Activated CD8-positive, alpha-beta T cell treated with anti-CD3 and anti-CD28 coated beads for 36 hours (primary cell): ENCODE measurements around the gene LRRC7. TPM values are rescaled to one million over a fixed set of nuclear protein-coding genes. Genes with fewer than 3 reads are reported as not detected.

Experiments
- ATAC-seq: fragments of 200-7000 bp; cut with Tn5 transposase; one replicate; pipeline ENCODE4 v1.10.0; 2021; ENCODE audit warnings: mild to moderate bottlenecking, moderate library complexity
- CTCF ChIA-PET: fragments of 350-600 bp; sonication (Branson Sonifier 250); formaldehyde crosslinking; loops from one replicate; lab custom pipeline; 2021; ENCODE audit warnings: antibody characterized with exemption; lab: Charles Lee
- POLR2A ChIA-PET: fragments of 350-600 bp; sonication (Branson Sonifier 250); formaldehyde crosslinking; loops from one replicate; lab custom pipeline; 2021; ENCODE audit warnings: antibody characterized with exemption; lab: Charles Lee
- DNase-seq: peaks from one replicate; pipeline ENCODE4 v3.0.0-alpha.2; 2020
- H3K27ac Mint-ChIP-seq: one replicate; pipeline ENCODE4 v1.8.0; 2021; ENCODE audit warnings: mild to moderate bottlenecking, mixed read lengths
- H3K27me3 Mint-ChIP-seq: one replicate; pipeline ENCODE4 v1.8.0; 2021; ENCODE audit warnings: mixed read lengths
- H3K36me3 Mint-ChIP-seq: one replicate; pipeline ENCODE4 v1.8.0; 2021; ENCODE audit warnings: low read depth, mixed read lengths
- H3K4me1 Mint-ChIP-seq: one replicate; pipeline ENCODE4 v1.8.0; 2021; ENCODE audit warnings: low read depth, mixed read lengths
- H3K4me3 Mint-ChIP-seq: one replicate; pipeline ENCODE4 v1.8.0; 2021; ENCODE audit warnings: mild to moderate bottlenecking, moderate library complexity, mixed read lengths
- H3K9me3 Mint-ChIP-seq: one replicate; pipeline ENCODE4 v1.8.0; 2021; ENCODE audit warnings: mixed read lengths
- intact Hi-C: fragments of 100-400 bp; cut with micrococcal nuclease; formaldehyde crosslinking; loops from one replicate; pipeline ENCODE4 v1.10.0; 2022
- total RNA-seq, 2 experiments: library from RNA; stranded (reverse); gene quantifications; one replicate each; pipeline ENCODE4 v1.2.3, GENCODE V29; 2021
- TF ChIP-seq, protein P1 (sequence below): fragments of 200-600 bp; IDR thresholded peaks from one replicate; pipeline ENCODE4 v1.8.0; 2022; ENCODE audit warnings: antibody characterized with exemption, mild to moderate bottlenecking

The LRRC7 gene
- total RNA-seq, 2 experiments from 2014 or later, result 0.27 to 0.29 TPM

DNA sequence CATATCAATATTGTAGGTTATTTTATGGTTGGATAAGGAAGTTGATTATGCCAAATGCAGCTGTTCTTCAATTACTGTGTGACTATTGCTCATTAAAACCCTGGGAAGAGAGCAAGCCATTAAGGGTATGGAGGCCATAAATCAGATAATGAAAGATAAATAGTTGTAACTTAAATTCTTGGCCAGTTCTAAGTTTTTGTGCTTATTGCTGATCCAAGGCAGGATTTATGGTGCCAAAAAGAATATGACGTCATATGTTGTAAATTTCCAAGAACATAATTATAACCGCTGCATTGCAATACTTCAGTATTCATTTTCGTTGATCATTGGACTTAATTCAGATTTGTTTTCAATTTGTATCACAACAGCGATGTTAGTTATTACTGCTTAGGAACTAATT, 426.1 kb downstream of the LRRC7 start:
- peaks cover 2% of the 10 kb centered on the region for H3K9me3 Mint-ChIP-seq

GRCh38 chr1:69994241-69994640, 426.5 kb downstream of the LRRC7 start:
- ChIA-PET POLR2A (no interaction called here), CTCF (no interaction called here)
- Mint-ChIP-seq H3K36me3 (no peaks in the 10 kb centered on the region), H3K4me3 (no peak overlapping the region), H3K27ac (no peak overlapping the region), H3K4me1 (no peaks in the 10 kb centered on the region), H3K27me3 (no peaks in the 10 kb centered on the region), H3K9me3 (peaks cover 2% of the 10 kb centered on the region)
- DNase-seq, result no peak
- intact Hi-C loops, result no loop called here
- ATAC-seq, result no peak
- TF ChIP-seq, protein P1, sequence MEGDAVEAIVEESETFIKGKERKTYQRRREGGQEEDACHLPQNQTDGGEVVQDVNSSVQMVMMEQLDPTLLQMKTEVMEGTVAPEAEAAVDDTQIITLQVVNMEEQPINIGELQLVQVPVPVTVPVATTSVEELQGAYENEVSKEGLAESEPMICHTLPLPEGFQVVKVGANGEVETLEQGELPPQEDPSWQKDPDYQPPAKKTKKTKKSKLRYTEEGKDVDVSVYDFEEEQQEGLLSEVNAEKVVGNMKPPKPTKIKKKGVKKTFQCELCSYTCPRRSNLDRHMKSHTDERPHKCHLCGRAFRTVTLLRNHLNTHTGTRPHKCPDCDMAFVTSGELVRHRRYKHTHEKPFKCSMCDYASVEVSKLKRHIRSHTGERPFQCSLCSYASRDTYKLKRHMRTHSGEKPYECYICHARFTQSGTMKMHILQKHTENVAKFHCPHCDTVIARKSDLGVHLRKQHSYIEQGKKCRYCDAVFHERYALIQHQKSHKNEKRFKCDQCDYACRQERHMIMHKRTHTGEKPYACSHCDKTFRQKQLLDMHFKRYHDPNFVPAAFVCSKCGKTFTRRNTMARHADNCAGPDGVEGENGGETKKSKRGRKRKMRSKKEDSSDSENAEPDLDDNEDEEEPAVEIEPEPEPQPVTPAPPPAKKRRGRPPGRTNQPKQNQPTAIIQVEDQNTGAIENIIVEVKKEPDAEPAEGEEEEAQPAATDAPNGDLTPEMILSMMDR, result no peak

More for the DNA sequence above, 426.1 kb downstream of the LRRC7 start:
- H3K36me3 Mint-ChIP-seq, result no peaks in the 10 kb centered on the region
- TF ChIP-seq, protein P1, result no peak
- H3K27ac Mint-ChIP-seq, result no peak overlapping the region
- CTCF ChIA-PET, result no interaction called here
- DNase-seq (no peak), ATAC-seq (no peak)
- intact Hi-C loops, result no loop called here
- no peak overlapping the region for H3K4me3 Mint-ChIP-seq
- H3K4me1 Mint-ChIP-seq, result no peaks in the 10 kb centered on the region
- POLR2A ChIA-PET, result no interaction called here
- no peaks in the 10 kb centered on the region for H3K27me3 Mint-ChIP-seq

- CTCF ChIA-PET, result no interaction called here
- TF ChIP-seq, protein P1, result no peak
- ATAC-seq, result no peak
- no peak overlapping the region for H3K4me3 Mint-ChIP-seq
- H3K36me3 Mint-ChIP-seq, result no peaks in the 10 kb centered on the region
- H3K4me1 Mint-ChIP-seq, result no peaks in the 10 kb centered on the region
- POLR2A ChIA-PET, result no interaction called here
- H3K9me3 Mint-ChIP-seq, result peaks cover 2% of the 10 kb centered on the region
- no peaks in the 10 kb centered on the region for H3K27me3 Mint-ChIP-seq
- DNase-seq, result no peak
- H3K27ac Mint-ChIP-seq, result no peak overlapping the region
- intact Hi-C loops, result no loop called here
Observed at GRCh38 chr1:69998847-69999246, 431.1 kb downstream of the LRRC7 start.

DNA sequence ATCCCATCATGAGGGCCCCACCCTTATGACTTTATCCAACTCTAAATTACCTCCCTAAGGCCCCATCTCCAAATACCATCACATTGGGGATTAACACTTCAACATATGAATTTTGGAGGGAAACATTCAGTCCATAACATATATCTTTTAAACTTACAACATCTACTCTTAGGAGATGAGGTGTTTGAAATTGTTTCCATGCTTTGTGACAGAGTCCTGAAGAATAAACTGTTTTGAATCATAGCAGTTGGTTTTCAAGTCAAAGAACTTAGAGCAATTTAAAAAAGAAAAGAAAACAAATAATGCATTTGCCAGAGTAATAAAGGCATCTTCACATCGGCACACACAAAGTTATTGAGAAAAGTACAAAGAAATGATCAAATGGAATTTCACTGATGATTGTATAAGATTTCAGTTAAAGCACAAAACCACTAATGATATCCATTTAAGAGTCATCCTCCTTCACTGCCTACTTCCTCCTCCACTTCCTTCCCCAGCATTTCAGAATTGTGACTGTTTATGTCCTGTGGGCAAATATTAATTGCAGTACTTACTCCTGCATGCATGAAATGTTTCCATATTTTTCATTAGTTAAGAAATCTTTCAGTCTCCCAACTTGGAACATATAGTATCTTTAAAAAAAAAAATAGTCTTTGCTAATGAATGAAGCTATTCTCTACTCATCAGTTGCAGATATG, 435.6 kb downstream of the LRRC7 start:
- no peak overlapping the region for H3K27ac Mint-ChIP-seq
- no peaks in the 10 kb centered on the region for H3K36me3 Mint-ChIP-seq
- intact Hi-C loops, result no loop called here
- ATAC-seq, result no peak
- DNase-seq, result no peak
- H3K27me3 Mint-ChIP-seq, result no peaks in the 10 kb centered on the region
- POLR2A ChIA-PET, result interaction anchor here (0.6 kb wide), 1 partner anchor 327 kb away, joined by 3 read pairs; no protein-coding TSS in a partner anchor
- TF ChIP-seq, protein P1, result no peak
- no peaks in the 10 kb centered on the region for H3K4me1 Mint-ChIP-seq
- H3K4me3 Mint-ChIP-seq, result no peak overlapping the region
- no peaks in the 10 kb centered on the region for H3K9me3 Mint-ChIP-seq
- CTCF ChIA-PET, result no interaction called here

DNA sequence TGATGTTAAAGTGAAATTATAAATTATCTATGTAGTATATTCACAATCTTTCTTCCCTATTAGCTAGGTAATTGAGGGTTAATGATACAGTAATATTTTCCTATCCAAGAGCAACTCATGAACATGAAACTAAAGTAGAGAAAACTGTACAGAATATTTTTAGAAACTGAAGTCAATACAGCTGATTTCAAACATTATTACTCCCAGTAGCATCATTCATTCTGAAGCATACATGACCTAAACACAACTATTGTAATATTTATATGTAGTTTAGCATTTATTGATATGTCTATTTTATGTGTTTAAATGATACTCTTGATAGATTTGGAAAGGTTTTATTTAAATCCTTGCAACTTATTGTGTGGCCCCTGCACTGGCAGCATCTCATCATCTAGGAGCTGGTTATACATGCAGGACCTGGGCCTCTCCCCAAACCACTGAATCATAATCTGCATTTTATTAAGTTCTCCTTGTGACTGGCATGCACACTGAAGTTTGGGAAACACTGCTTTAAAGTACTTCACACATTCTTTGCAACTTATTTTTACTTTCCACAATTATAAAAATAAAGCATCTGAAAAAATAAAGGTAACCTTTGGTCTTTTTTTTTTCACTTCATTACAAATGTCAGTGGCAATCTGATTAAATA, 437.8 kb downstream of the LRRC7 start:
- DNase-seq (no peak), ATAC-seq (no peak)
- H3K27me3 Mint-ChIP-seq, result no peaks in the 10 kb centered on the region
- H3K4me3 Mint-ChIP-seq, result no peak overlapping the region
- H3K4me1 Mint-ChIP-seq, result no peaks in the 10 kb centered on the region
- H3K9me3 Mint-ChIP-seq, result no peaks in the 10 kb centered on the region
- no peak overlapping the region for H3K27ac Mint-ChIP-seq
- CTCF ChIA-PET, result no interaction called here
- TF ChIP-seq, protein P1, result no peak
- POLR2A ChIA-PET, result no interaction called here
- no peaks in the 10 kb centered on the region for H3K36me3 Mint-ChIP-seq
- intact Hi-C loops, result no loop called here
